BLaER1 treated with 17β-estradiol and CSF1 and Interleukin-3, amounts not matched to agents 10 nM and 100 nM (cell line): Measurements from ENCODE around the gene MAP4K1.

Source experiments
- H3K27ac ChIP-seq, 11 experiments: shearing (Covaris generic); formaldehyde crosslinking; 2 replicates each; pipeline ENCODE4 v1.8.1; 2022
- H3K27me3 ChIP-seq, 11 experiments: shearing (Covaris generic); formaldehyde crosslinking; 2 replicates each; pipeline ENCODE4 v1.8.1; 2022
- H3K36me3 ChIP-seq, 11 experiments: shearing (Covaris generic); formaldehyde crosslinking; 2 replicates each; pipeline ENCODE4 v1.8.1; 2022
- H3K4me1 ChIP-seq, 10 experiments: shearing (Covaris generic); formaldehyde crosslinking; 2 replicates each; pipeline ENCODE4 v1.8.1; 2022
- H3K4me2 ChIP-seq, 11 experiments: shearing (Covaris generic); formaldehyde crosslinking; 2 replicates each; pipeline ENCODE4 v1.8.1; 2022
- H3K4me3 ChIP-seq, 10 experiments: shearing (Covaris generic); formaldehyde crosslinking; 2 replicates each; pipeline ENCODE4 v1.8.1; 2022
- H3K9ac ChIP-seq, 11 experiments: shearing (Covaris generic); formaldehyde crosslinking; 2 replicates each; pipeline ENCODE4 v1.8.1; 2022
- H3K9me3 ChIP-seq, 11 experiments: shearing (Covaris generic); formaldehyde crosslinking; replicated peaks in 1 of 11; 2 replicates each; pipeline ENCODE4 v1.8.1; 2022
- H4K20me1 ChIP-seq, 11 experiments: shearing (Covaris generic); formaldehyde crosslinking; 2 replicates each; pipeline ENCODE4 v1.8.1; 2022
- Cebpa-rat ChIP-seq, 11 experiments: shearing (Covaris generic); IDR thresholded peaks; 2 replicates each; pipeline ENCODE4 v1.8.1; 2022

The MAP4K1 gene

GRCh38 chr19:38656171-38656981 lies 38.6 kb upstream of the MAP4K1 start:
- peaks cover 57 to 100% (median 99%) of the 10 kb centered on the region in 11 experiments; a peak in 20 of 22 replicates for H4K20me1 ChIP-seq
- H3K4me3 ChIP-seq = no peak overlapping the region
- peak overlapping the region in 4 of 11 experiments; percentile 11 to 49 (median 38); a peak in 3 of 22 replicates for H3K27ac ChIP-seq
- H3K4me1 ChIP-seq = peaks cover 49 to 90% (median 64%) of the 10 kb centered on the region in 10 experiments
- H3K27me3 ChIP-seq = no peaks in the 10 kb centered on the region
- peak overlapping the region; percentile 4 to 60 (median 35); a peak in 21 of 22 replicates for H3K4me2 ChIP-seq
- H3K9ac ChIP-seq = no peak overlapping the region
- H3K9me3 ChIP-seq = no peaks in the 10 kb centered on the region
- TF ChIP-seq Cebpa-rat (IDR thresholded peaks at IDR 0.05) = no peak
- H3K36me3 ChIP-seq = peaks cover 20 to 80% (median 61%) of the 10 kb centered on the region in 11 experiments; a peak in 20 of 22 replicates

GRCh38 chr19:38655148-38655824 lies 37.5 kb upstream of the MAP4K1 start:
- peaks cover 13 to 73% (median 57%) of the 10 kb centered on the region in 11 experiments; a peak in 20 of 22 replicates for H3K36me3 ChIP-seq
- H3K27me3 ChIP-seq = no peaks in the 10 kb centered on the region
- peaks cover 60 to 90% (median 72%) of the 10 kb centered on the region in 10 experiments for H3K4me1 ChIP-seq
- no peaks in the 10 kb centered on the region for H3K9me3 ChIP-seq
- no peak overlapping the region for H3K4me3 ChIP-seq
- H3K9ac ChIP-seq = no peak overlapping the region
- TF ChIP-seq Cebpa-rat (IDR thresholded peaks at IDR 0.05) = no peak
- H3K4me2 ChIP-seq = peak overlapping the region in 9 of 11 experiments; percentile 1 to 60 (median 30); a peak in 13 of 22 replicates
- peaks cover 49 to 100% (median 99%) of the 10 kb centered on the region in 11 experiments; a peak in 20 of 22 replicates for H4K20me1 ChIP-seq
- H3K27ac ChIP-seq = peak overlapping the region in 3 of 11 experiments; percentile 1 to 6 (median 3); a peak in 3 of 22 replicates

GRCh38 chr19:38654628-38655055 lies 36.9 kb upstream of the MAP4K1 start:
- peak overlapping the region in 6 of 11 experiments; percentile 1 to 58 (median 25); a peak in 6 of 22 replicates for H3K4me2 ChIP-seq
- no peak overlapping the region for H3K9ac ChIP-seq
- no peak overlapping the region for H3K27ac ChIP-seq
- H3K36me3 ChIP-seq = peaks cover 13 to 72% (median 53%) of the 10 kb centered on the region in 11 experiments; a peak in 20 of 22 replicates
- H3K27me3 ChIP-seq = no peaks in the 10 kb centered on the region
- peaks cover 55 to 100% (median 99%) of the 10 kb centered on the region in 11 experiments; a peak in 20 of 22 replicates for H4K20me1 ChIP-seq
- peaks cover 66 to 95% (median 79%) of the 10 kb centered on the region in 10 experiments for H3K4me1 ChIP-seq
- H3K9me3 ChIP-seq = no peaks in the 10 kb centered on the region
- TF ChIP-seq Cebpa-rat (IDR thresholded peaks at IDR 0.05) = no peak
- no peak overlapping the region for H3K4me3 ChIP-seq

GRCh38 chr19:38653028-38653571 lies 35.3 kb upstream of the MAP4K1 start:
- Histone ChIP-seq H3K4me3 (no peak overlapping the region), H4K20me1 (peaks cover 49 to 100% (median 94%) of the 10 kb centered on the region in 11 experiments; a peak in 20 of 22 replicates), H3K9ac (no peak overlapping the region), H3K9me3 (no peaks in the 10 kb centered on the region), H3K36me3 (peaks cover 13 to 56% (median 43%) of the 10 kb centered on the region in 11 experiments; a peak in 20 of 22 replicates), H3K4me1 (peaks cover 75 to 91% (median 81%) of the 10 kb centered on the region in 10 experiments), H3K4me2 (peak overlapping the region in 4 of 11 experiments; percentile 7 to 100 (median 98); a peak in 5 of 22 replicates), H3K27me3 (no peaks in the 10 kb centered on the region), H3K27ac (no peak overlapping the region; a peak in 1 of 22 replicates)
- no peak for TF ChIP-seq Cebpa-rat (IDR thresholded peaks at IDR 0.05)

- H4K20me1 ChIP-seq = peaks cover 38 to 85% (median 73%) of the 10 kb centered on the region in 11 experiments; a peak in 20 of 22 replicates
- peak in 4 of 11 experiments; percentile 26 to 67 (median 54); a peak in 4 of 22 replicates for TF ChIP-seq Cebpa-rat (IDR thresholded peaks at IDR 0.05)
Measured at GRCh38 chr19:38650911-38651584, 33.3 kb upstream of the MAP4K1 start.

GRCh38 chr19:38650172-38650775 lies 32.5 kb upstream of the MAP4K1 start:
- H3K4me2 ChIP-seq = peak overlapping the region; percentile 91 to 100 (median 98)
- H3K4me3 ChIP-seq = peak overlapping the region in 9 of 10 experiments; percentile 86 to 99 (median 96); a peak in 18 of 20 replicates
- H3K4me1 ChIP-seq = peaks cover 53 to 67% (median 58%) of the 10 kb centered on the region in 10 experiments
- no peaks in the 10 kb centered on the region for H3K9me3 ChIP-seq
- peaks cover 8 to 33% (median 23%) of the 10 kb centered on the region in 11 experiments; a peak in 20 of 22 replicates for H3K36me3 ChIP-seq
- H3K27ac ChIP-seq = peak overlapping the region in 9 of 11 experiments; percentile 21 to 85 (median 75); a peak in 14 of 22 replicates
- peaks cover 31 to 77% (median 66%) of the 10 kb centered on the region in 11 experiments; a peak in 20 of 22 replicates for H4K20me1 ChIP-seq
- TF ChIP-seq Cebpa-rat (IDR thresholded peaks at IDR 0.05) = no peak
- peak overlapping the region; percentile 5 to 91 (median 89); a peak in 17 of 22 replicates for H3K9ac ChIP-seq
- H3K27me3 ChIP-seq = no peaks in the 10 kb centered on the region

More at GRCh38 chr19:38650911-38651584, 33.3 kb upstream of the MAP4K1 start:
- Histone ChIP-seq H3K4me2 (peak overlapping the region; percentile 91 to 100 (median 98)), H3K27me3 (no peaks in the 10 kb centered on the region), H3K36me3 (peaks cover 8 to 37% (median 25%) of the 10 kb centered on the region in 11 experiments; a peak in 20 of 22 replicates), H3K9ac (peak overlapping the region in 4 of 11 experiments; percentile 5 to 88 (median 47); a peak in 8 of 22 replicates), H3K4me1 (peaks cover 61 to 75% (median 65%) of the 10 kb centered on the region in 10 experiments), H3K9me3 (no peaks in the 10 kb centered on the region), H3K27ac (peak overlapping the region in 9 of 11 experiments; percentile 21 to 82 (median 67); a peak in 12 of 22 replicates), H3K4me3 (peak overlapping the region in 5 of 10 experiments; percentile 5 to 98 (median 95); a peak in 5 of 20 replicates)
